Occipital lobe (tissue), 2 donors: Measurements from ENCODE around the gene NR2F2. TPM values are rescaled to one million over a fixed set of nuclear protein-coding genes. Genes with fewer than 3 reads are reported as not detected.
"Not testable (repeated sequence)": the region's sequence is repeated elsewhere in the genome, so short reads cannot be mapped to it uniquely, and the experiment has no call there.

Experiments used
- DNase-seq: peaks from one replicate; lab custom pipeline; 2025; lab: John Stamatoyannopoulos, UW
- total RNA-seq: library from RNA; depleted of rRNA; stranded (reverse); fragments of >200 nt; gene quantifications from one replicate; pipeline ENCODE4 v1.2.3, GENCODE V29; 2014

The NR2F2 gene
- total RNA-seq, 1 donor from 2014 or later = 4.1 TPM

- DNase-seq = no peak
Measured at GRCh38 chr15:96365781-96366525, 35.5 kb downstream of the NR2F2 start.

GRCh38 chr15:96366526-96366877, 36.0 kb downstream of the NR2F2 start:
- no peak for DNase-seq

- no peak for DNase-seq
Measured at GRCh38 chr15:96367311-96368200, 37.1 kb downstream of the NR2F2 start.

- DNase-seq = no peak
Measured at GRCh38 chr15:96369351-96369750, 38.9 kb downstream of the NR2F2 start.

GRCh38 chr15:96369825-96370621, 39.5 kb downstream of the NR2F2 start:
- no peak for DNase-seq

GRCh38 chr15:96372554-96372953, 42.1 kb downstream of the NR2F2 start:
- no peak for DNase-seq

GRCh38 chr15:96374499-96374898, 44.0 kb downstream of the NR2F2 start:
- no peak for DNase-seq

GRCh38 chr15:96379592-96379991, 49.1 kb downstream of the NR2F2 start:
- DNase-seq = not testable (repeated sequence)

GRCh38 chr15:96381463-96381862, 51.0 kb downstream of the NR2F2 start:
- no peak for DNase-seq

GRCh38 chr15:96385195-96385594, 54.7 kb downstream of the NR2F2 start:
- DNase-seq = no peak

- no peak for DNase-seq
Measured at GRCh38 chr15:96388673-96389072, 58.2 kb downstream of the NR2F2 start.
